HG02973 (cell line): ENCODE data around the gene SLC20A1.

Experiments used
- ATAC-seq: cut with Tn5 transposase; IDR thresholded peaks from one replicate; pipeline ENCODE4 v1.9.1; 2021; ENCODE audit warnings: moderate library complexity; ENCODE audit not compliant: unreplicated experiment

SLC20A1 gene

DNA sequence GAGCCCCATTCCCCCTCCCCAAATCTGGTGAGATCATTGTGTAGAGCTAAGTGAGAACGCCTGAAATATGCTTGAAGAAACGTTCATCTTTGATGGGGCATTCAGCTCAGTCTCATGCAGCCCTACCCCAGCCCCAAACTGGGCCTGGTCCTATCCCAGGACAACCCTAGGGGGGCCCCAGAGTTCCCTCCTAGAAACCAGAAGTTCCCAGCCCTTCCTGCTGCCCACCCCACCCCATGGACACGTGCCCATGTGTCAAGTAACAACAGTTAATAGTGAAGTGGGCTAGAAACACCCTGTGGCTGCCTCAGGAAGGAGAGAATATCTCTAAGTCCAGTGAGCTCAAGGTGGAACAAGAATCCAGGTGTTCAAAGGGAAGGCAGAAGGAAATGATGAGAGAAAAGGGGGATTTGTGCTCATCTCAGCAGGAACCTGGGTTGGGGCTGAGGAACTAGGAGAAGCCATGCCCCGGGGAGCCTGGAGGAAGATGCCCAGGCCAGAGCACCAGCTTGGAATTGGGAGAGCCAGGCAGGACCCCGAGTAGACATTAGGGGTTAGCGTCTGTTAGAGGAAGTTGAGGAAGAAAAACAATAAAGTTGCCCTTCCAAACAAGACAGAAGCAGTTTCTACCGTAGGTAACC is 20.1 kb upstream of the SLC20A1 start:
- ATAC-seq: no peak

GRCh38 chr2:112626604-112627059 is 19.1 kb upstream of the SLC20A1 start:
- no peak for ATAC-seq

GRCh38 chr2:112627060-112628040 is 18.4 kb upstream of the SLC20A1 start:
- ATAC-seq: no peak

GRCh38 chr2:112629224-112629623 is 16.5 kb upstream of the SLC20A1 start:
- ATAC-seq: no peak

DNA sequence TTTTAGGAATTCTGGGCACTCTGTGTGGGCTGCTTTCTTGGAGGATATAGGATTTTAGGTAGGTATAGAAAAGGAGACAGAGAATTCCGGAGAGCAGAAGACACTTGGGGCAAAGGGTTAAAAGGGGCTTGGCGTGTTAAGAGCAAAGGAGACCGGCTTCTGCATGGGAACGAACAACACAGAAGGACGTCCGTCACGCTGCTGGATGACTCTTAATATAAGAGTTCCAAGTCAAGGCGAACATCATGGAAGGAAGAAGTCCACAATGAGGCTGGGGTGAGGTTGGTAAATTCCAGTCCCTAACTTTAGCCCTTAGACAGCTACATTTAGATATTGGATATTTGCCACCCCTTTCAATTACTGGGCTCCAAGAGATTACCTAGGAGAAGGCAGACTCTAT is 15.9 kb upstream of the SLC20A1 start:
- no peak for ATAC-seq

DNA sequence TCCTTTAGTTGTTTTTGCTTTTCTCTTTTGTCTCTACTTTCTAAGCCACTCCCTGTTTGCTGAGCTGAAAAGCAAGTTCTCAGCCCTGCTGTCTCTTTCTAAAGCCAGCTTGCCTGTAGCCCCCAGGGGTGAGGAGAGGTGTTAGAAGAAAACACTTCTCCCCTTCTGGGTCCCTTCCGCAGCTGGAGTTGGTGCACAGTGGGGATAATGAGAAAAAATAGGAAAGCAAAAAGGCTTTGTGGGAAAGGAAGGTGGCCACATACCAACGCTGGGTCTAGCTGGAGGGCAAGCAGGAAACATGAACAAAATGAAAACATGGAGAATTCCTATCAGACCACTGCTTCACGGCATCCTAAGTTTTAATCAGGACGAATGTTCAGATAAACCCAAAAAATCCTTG is 15.5 kb upstream of the SLC20A1 start:
- ATAC-seq: no peak

DNA sequence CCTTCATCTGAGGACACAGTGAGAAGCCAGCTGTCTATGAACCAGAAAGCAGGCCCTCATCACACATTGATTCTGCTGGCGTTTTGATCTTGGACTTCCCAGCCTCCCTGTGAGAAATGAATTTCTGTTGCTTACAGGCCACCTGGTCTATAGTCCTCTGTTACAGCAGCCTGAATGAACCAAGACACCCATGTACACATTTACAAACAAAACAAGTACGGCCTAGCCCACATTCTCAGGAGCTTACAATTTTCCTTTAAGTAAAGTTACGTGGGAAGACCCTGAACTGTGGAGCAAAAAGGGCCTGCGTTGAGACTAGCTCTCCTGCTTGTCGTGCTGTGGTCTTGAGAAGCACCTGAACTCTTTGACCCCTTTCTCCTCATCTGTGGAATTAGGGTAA is 12.0 kb upstream of the SLC20A1 start:
- ATAC-seq: no peak

GRCh38 chr2:112634153-112634873 is 11.4 kb upstream of the SLC20A1 start:
- ATAC-seq: no peak

DNA sequence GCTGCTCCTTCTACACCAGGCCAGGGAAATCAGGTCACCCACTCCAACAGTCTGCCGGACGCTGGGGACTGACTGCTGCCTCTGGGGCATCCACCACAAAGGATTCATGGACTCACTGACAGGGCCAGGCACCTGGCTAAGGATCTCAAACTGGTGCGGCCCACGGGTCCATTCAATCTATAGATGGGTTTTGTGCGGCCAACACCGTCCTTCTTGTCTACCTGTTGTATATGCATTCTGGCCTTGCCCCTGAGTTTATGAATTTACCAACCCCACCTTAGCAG is 10.9 kb upstream of the SLC20A1 start:
- ATAC-seq: no peak

GRCh38 chr2:112636605-112637288 is 9.0 kb upstream of the SLC20A1 start:
- ATAC-seq: peak; percentile 70

DNA sequence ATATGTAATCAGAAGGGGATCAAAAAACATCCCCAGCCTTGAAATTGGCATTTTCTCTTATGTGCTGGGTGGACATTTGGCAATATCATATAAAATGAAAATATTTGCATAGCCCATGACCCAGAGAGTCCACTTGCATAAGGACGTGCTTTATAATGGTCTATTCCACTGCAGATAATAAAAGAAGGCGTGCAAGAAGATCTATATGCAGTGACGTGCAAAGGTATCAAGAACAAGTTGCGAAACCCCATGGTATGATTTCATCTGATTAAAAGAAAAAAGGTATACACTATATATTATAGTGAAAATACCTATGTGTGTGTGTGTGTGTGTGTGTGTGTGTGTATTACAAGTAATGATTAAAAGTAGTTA is 8.5 kb upstream of the SLC20A1 start:
- ATAC-seq: no peak

GRCh38 chr2:112639936-112640335 is 5.8 kb upstream of the SLC20A1 start:
- ATAC-seq: no peak

- no peak for ATAC-seq
Observed at GRCh38 chr2:112640467-112640799, 5.3 kb upstream of the SLC20A1 start.

GRCh38 chr2:112640800-112641675 is 4.7 kb upstream of the SLC20A1 start:
- no peak for ATAC-seq

GRCh38 chr2:112641701-112642100 is 4.0 kb upstream of the SLC20A1 start:
- ATAC-seq: no peak

DNA sequence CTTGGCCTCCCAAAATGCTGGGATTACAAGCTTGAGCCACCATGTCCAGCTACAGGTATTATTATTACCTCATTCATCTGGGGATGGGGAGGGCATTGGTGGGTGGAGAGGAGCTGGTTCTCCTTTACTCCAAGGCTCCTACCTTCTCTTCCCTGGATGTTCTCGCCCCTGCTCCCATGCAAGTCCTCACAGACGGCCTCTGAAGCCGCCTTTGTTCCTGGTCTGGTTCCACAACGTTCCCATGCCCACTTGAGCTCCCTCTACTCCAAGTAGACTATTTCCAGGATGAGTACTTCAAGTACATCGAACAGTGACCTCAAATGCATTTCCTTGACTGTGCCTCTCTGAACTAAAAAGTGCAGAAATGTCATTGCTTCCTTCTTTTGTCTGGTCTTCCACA is 3.2 kb upstream of the SLC20A1 start:
- ATAC-seq: no peak

- no peak for ATAC-seq
Observed at GRCh38 chr2:112642966-112643365, 2.8 kb upstream of the SLC20A1 start.

GRCh38 chr2:112643488-112643887 is 2.3 kb upstream of the SLC20A1 start:
- no peak for ATAC-seq

DNA sequence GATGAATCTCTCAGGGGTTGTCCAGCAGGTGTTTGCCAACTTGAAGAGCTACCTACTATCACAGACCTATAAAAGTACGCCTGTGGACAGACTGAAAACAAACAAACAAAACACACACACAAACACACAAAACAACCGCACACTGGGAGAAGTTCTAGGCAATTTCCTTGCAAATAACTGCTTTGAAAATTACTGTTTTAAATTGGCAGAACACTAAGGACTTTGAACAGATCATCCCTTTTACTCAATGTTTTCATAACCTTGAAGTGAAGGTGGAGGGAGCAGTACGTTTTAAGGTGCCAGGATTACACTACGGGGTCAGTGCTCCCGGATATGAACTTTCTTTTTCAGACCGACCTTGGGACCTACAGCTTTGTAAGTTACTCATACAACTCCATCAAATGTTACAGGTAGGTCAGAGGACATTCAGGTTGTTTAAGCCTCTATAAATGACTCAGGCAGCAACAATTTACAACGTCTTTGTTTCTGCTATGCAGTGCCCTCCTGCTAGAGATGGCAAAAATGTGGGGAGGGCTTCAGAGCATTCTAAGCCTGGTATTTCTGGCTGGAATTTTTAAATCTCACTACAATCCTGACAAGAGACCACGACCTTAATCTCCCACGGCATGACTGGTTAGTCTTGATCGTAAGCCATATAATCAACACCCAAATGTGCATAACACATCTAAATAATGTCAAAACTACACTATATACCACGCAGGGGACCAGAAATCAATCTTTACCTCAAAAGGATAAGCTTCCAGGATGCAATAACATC is 1.4 kb upstream of the SLC20A1 start:
- no peak for ATAC-seq

DNA sequence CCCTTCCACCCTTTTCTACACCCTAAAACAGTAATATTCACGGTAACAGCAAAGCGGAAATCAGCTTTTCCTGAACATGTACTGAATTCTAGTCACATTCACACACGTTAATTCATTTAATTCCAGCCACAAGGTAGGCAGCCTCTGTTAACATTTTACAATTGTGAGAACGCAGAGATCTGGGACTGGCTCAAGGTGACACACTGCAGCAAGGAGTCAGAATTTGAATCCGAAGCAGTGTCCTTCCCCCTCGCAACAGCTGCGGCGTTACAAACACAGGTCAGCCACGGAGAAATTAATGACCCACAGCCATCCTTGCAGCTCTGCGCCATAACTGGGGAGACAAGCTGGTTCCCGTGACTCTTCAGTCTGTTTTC is 818 bp upstream of the SLC20A1 start:
- no peak for ATAC-seq
